Measurements from ENCODE around the gene FOXP1.

FOXP1 gene

DNA sequence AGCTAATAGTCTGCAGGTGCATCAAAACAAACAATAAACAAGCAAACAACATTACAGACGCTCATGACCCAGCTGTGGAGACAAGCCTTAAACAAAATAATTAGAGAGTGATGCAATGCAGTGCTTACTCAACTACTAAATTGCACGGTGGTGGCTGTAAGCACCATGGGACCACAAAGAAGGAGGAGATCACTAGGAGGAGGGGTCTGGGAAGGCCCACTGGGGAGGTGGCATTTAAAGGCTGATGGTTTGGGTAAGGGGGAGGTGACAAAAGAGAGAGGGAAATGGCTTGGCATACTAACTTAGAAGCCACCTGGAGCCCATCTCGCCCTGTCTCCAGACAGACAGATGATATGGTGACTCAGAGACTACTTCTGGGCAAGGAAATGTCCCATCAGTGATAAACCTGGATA is 516.7 kb downstream of the FOXP1 start:
- DNase-seq (ENCODE audit: insufficient read length) = no peak
- TF ChIP-seq POLR2A (IDR thresholded peaks at IDR 0.05; ENCODE audit: low read depth, low read length) = no peak
- no peak for TF ChIP-seq POLR2AphosphoS5 (IDR thresholded peaks at IDR 0.05; ENCODE audit: low read depth, low read length)
- TF ChIP-seq TAF1 (IDR thresholded peaks at IDR 0.05; ENCODE audit: borderline replicate concordance, low read depth, low read length) = no peak
- FAIRE-seq = no peak

DNA sequence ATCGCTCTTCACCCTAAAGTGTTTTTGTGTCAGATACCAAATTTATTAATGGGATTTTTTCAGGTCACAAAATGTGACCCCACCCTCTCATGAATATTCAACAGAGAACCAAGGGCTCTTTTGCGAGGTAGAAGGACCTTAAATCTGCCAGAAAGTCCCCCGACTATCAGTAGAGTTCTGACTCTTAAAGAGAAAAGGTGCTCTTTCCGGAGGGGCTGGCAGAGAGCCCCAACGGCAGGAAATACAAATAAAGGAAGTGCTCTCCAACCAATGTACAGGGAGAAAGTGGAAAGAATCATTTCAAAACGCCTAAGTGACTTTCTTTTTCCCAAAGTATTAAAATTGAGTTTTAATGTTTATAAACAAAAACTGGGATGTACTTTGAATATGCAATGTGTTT is 517.2 kb downstream of the FOXP1 start:
- DNase-seq (ENCODE audit: insufficient read length) (no peak), FAIRE-seq (no peak)
- TF ChIP-seq TAF1 (IDR thresholded peaks at IDR 0.05; ENCODE audit: borderline replicate concordance, low read depth, low read length) (no peak), POLR2AphosphoS5 (IDR thresholded peaks at IDR 0.05; ENCODE audit: low read depth, low read length) (no peak), POLR2A (IDR thresholded peaks at IDR 0.05; ENCODE audit: low read depth, low read length) (no peak)

DNA sequence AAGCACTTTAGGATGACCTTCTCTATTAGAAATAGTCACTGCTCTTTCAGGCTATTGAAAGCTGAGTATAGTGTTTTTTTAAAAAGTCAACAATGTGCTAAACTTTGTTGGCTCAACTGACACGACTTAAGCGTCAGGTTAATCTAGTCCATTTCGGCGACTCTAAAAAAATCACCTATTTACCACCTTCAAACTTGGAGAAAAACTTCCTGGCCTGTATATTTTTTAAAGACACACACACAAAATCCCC is 517.8 kb downstream of the FOXP1 start:
- TF ChIP-seq POLR2AphosphoS5 (IDR thresholded peaks at IDR 0.05; ENCODE audit: low read depth, low read length) (no peak), TAF1 (IDR thresholded peaks at IDR 0.05; ENCODE audit: borderline replicate concordance, low read depth, low read length) (no peak), POLR2A (IDR thresholded peaks at IDR 0.05; ENCODE audit: low read depth, low read length) (no peak)
- no peak for FAIRE-seq
- no peak for DNase-seq (ENCODE audit: insufficient read length)

DNA sequence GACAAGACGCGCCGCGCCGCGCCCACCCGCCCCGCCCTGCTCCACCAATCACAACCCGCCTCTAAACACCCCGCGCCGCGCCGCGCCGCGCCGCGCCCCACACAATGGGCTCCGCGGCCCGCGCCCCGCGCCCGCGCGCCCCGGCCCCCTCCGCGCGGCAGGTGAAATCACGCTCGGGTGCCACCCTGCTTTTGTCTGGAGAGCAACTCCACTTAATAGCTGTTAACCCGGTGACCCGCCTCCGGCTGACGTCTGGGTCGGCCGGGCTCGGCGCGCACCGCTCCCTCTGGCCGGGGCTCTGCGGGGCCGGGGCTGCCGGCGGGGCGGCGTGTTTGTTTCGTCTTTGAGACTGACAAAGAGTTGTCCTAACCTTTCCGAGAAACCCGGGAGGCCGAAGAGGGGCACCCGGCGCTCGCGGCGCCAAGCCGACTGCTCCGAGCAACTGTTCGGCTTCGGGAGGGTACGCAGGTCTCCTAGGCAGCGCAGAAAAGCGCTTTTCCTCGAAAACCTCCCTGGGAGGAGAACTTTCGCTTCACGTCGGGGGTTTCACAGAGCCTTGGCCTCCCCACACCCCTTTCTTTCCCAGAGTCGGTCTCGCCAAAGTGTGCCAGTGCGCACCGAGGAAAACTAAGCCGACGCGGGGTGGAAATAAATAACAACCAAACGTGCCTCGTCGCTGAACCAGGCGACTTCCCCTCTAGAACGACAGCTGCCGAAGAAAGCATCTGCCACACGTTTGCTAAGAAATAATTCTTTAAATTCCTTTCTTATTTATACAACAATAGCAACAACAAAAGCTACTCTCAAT is 518.4 kb downstream of the FOXP1 start:
- no peak for DNase-seq (ENCODE audit: insufficient read length)
- FAIRE-seq = no peak
- TF ChIP-seq POLR2A (IDR thresholded peaks at IDR 0.05; ENCODE audit: low read depth, low read length) = no peak
- no peak for TF ChIP-seq POLR2AphosphoS5 (IDR thresholded peaks at IDR 0.05; ENCODE audit: low read depth, low read length)
- no peak for TF ChIP-seq TAF1 (IDR thresholded peaks at IDR 0.05; ENCODE audit: borderline replicate concordance, low read depth, low read length)

DNA sequence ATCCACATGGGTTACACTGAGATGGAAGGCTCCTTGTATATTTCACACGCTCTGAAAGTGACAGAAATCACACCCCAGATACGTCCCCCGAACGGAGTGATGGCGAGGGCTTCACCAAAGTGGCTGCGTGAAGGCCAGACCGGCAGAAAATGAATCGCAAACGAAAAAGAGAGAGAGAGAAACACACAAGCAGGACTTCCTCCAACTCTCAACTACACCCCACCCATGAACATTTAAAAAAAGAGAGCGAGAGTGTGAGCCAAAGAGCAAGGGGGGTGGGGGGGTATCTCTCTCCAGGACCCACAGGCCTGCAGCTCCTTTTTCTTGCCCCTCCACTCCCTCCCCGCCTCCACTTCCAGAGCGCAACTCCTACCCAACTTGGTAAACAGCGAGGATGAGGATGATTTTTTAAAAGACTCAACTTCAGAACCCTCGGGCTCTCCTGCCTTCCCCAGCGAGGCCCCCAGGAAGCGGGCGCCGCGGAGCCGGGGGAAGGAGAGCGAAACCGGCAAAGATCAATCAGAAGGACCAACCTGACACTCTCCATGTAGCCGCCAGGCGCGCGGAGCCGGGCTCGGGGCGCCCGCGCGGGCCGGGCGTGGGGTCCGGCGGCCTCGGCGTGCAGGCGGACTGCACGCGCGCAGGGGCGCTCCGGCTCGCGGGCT is 519.1 kb downstream of the FOXP1 start:
- TF ChIP-seq TAF1 (IDR thresholded peaks at IDR 0.05; ENCODE audit: borderline replicate concordance, low read depth, low read length) (no peak), POLR2A (IDR thresholded peaks at IDR 0.05; ENCODE audit: low read depth, low read length) (no peak), POLR2AphosphoS5 (IDR thresholded peaks at IDR 0.05; ENCODE audit: low read depth, low read length) (no peak)
- FAIRE-seq (no peak), DNase-seq (ENCODE audit: insufficient read length) (no peak)

DNA sequence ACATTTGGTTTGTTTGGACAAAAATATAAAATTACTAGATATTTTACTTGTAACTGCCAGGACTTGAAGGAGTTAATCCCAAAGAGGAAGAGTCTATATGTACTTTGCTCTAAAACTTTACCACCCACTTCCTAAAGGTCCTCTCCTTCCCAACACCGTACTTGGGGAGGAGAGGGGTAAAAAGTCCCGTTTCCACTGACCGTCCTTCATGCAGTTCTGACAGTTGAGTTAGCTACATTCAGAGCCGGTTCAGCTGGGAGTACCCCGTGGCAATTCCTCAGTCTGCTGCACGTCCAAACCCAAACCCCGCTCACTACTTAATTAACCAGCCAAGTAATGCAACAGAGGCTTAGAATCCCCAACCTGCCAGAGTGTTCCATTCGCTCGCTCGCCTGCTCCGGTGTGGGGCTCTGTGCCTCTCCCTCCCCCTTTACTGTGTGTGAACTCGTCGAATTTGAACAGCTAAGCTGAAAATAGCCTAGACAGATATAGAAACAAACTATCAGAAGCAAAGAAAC is 519.7 kb downstream of the FOXP1 start:
- no peak for DNase-seq (ENCODE audit: insufficient read length)

DNA sequence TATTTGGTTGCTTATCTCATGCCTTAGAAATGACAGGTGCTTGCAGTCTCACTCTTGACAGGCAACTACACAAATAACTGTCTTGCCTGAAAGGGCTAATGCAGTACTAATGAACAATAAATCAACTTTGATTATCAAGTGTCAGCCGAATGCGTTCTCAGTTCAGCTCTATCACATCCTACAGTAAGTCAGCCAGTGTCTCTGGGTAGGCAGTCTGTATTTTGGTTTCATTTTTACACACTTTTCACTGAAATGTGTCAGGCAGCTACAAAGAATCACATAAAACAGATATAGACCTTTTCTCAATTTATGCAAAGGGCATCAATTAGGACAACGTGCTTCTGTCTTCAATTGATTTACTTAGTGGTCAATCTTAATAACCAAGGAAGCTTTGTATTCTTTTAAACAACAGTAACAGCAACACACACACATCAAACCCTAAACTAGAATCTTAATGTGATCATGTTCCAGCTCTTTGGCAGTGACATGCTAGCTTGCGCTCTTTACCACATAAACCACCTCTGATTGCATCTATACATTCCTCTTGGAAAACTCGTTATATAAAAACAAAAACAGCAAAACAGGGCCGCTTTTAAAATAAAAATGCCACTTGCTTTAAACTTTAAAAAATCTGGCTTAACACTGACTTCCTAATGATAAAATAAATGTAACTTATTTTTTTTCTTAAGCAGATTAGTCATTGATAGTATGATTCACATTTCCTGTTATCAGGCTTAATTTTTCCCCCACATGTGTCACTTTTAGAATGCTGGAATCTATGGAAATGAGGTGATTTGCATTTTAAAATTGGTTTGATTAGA is 520.4 kb downstream of the FOXP1 start:
- peak; percentile 9 for FAIRE-seq
- TF ChIP-seq TAF1 (IDR thresholded peaks at IDR 0.05; ENCODE audit: borderline replicate concordance, low read depth, low read length) (no peak), POLR2A (IDR thresholded peaks at IDR 0.05; ENCODE audit: low read depth, low read length) (no peak), POLR2AphosphoS5 (IDR thresholded peaks at IDR 0.05; ENCODE audit: low read depth, low read length) (no peak)
- no peak for DNase-seq (ENCODE audit: insufficient read length)

More for the DNA sequence above, 519.7 kb downstream of the FOXP1 start:
- peak; percentile 51 for FAIRE-seq
- TF ChIP-seq TAF1 (IDR thresholded peaks at IDR 0.05; ENCODE audit: borderline replicate concordance, low read depth, low read length) = no peak
- no peak for TF ChIP-seq POLR2A (IDR thresholded peaks at IDR 0.05; ENCODE audit: low read depth, low read length)
- no peak for TF ChIP-seq POLR2AphosphoS5 (IDR thresholded peaks at IDR 0.05; ENCODE audit: low read depth, low read length)

DNA sequence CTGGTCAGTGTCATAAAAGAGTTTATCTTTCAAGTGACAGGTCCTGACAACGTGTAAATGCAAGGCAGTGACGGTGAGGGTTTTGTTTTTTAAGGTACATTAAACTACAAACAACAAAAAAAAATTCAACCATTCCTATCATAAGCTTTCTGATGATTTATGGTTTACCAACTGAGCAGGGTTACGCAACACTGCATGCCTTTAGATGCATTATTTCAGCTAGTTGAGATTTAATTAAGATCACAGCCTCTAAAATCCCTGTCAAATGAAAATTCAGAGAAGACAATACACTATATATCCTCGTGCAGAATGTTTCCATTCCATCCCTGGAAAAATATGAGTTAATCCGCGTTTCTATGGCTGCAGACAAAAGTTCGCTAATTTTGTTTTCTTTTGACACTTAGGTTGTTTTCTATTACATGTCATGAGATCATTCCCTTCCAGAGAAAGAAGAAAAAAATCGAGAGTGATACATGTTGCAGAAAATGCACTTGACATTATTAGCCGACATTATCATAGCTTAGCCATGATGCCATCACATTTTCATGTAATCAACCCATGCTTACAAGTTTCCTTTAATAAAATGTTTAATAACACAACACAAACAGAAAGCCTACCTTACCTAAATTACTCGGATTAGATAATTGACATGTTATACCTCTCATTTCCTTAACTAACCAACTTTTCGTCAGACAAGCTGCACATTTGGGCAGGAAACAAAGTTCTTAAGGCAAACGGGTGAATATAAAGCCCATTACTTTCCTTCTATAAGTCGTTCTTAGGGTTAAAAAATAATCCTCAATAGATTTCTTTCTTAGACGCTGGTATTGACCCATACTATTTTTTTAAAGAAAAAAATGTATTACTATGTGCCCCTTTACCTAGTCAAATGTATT is 521.2 kb downstream of the FOXP1 start:
- no peak for FAIRE-seq
- TF ChIP-seq POLR2AphosphoS5 (IDR thresholded peaks at IDR 0.05; ENCODE audit: low read depth, low read length) (no peak), TAF1 (IDR thresholded peaks at IDR 0.05; ENCODE audit: borderline replicate concordance, low read depth, low read length) (no peak), POLR2A (IDR thresholded peaks at IDR 0.05; ENCODE audit: low read depth, low read length) (no peak)
- no peak for DNase-seq (ENCODE audit: insufficient read length)

DNA sequence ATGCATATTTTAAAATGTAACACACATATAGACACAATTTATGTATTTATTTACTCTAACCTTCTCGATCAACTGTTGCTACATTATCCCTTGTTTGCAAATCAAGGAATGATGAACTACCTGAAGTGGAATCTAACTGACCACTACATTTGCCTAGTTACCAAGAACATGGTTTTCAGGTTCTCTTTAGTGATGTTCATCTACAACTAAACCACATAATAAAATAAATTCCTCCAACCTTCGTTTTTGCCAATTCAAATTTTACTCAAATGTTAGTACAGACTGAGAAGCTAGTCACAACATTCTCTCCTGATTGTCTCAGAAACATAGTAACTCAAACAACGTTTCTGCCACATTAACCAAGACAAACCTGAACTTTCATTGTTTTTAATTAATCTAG is 521.9 kb downstream of the FOXP1 start:
- TF ChIP-seq POLR2A (IDR thresholded peaks at IDR 0.05; ENCODE audit: low read depth, low read length) (no peak), POLR2AphosphoS5 (IDR thresholded peaks at IDR 0.05; ENCODE audit: low read depth, low read length) (no peak), TAF1 (IDR thresholded peaks at IDR 0.05; ENCODE audit: borderline replicate concordance, low read depth, low read length) (no peak)
- DNase-seq (ENCODE audit: insufficient read length) = no peak
- no peak for FAIRE-seq

DNA sequence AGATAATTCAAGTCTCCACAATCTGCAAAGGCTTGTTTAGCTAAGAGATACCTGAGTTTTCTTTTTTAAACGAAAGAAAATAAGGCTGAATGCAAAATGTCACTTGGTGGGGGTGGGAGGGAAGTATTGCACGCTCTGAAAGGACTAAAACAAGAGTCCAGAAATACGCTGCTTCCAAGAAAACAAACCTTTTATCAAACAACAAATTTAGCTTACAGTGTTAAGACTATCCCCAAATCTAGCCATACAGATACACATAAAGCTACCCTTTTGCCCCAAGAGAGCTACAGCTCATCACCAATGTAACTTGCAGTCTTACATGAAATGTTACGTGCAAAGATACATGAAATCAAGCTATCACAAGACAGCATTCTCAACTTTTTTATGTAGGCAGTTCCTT is 522.5 kb downstream of the FOXP1 start:
- TF ChIP-seq POLR2AphosphoS5 (IDR thresholded peaks at IDR 0.05; ENCODE audit: low read depth, low read length) = no peak
- TF ChIP-seq POLR2A (IDR thresholded peaks at IDR 0.05; ENCODE audit: low read depth, low read length) = no peak
- TF ChIP-seq TAF1 (IDR thresholded peaks at IDR 0.05; ENCODE audit: borderline replicate concordance, low read depth, low read length) = no peak
- FAIRE-seq (no peak), DNase-seq (ENCODE audit: insufficient read length) (no peak)

Measured in GM12892 (cell line).